Fibroblast of lung (primary cell): ENCODE data around the gene GSTA2. TPM values are rescaled to one million over a fixed set of nuclear protein-coding genes. Genes with fewer than 3 reads are reported as not detected.
A peak's percentile ranks its signal among the peaks of the same experiment; 100 is the strongest.
"Not testable (repeated sequence)": the region's sequence is repeated elsewhere in the genome, so short reads cannot be mapped to it uniquely, and the experiment has no call there.

Source experiments
- DNase-seq, 2 donors: peaks; one replicate each; pipeline versions ENCODE4 v3.0.0 to v3.0.0-alpha.2; 2010; ENCODE audit warnings: low read depth in 2 of 2
- H2AFZ ChIP-seq: 2 replicates; pipeline ENCODE4 v1.5.1; 2012; ENCODE audit warnings: low read length, control low read depth, inconsistent platforms
- H3K27ac ChIP-seq: 2 replicates; pipeline ENCODE4 v1.5.1; 2011; ENCODE audit warnings: low read length, control low read depth; ENCODE audit not compliant: insufficient read depth
- H3K27me3 ChIP-seq: 2 replicates; pipeline ENCODE4 v1.5.1; 2011; ENCODE audit warnings: mild to moderate bottlenecking, low read length; ENCODE audit not compliant: control insufficient read depth, insufficient read depth
- H3K36me3 ChIP-seq: 2 replicates; pipeline ENCODE4 v1.5.1; 2011; ENCODE audit warnings: low read length; ENCODE audit not compliant: control insufficient read depth, insufficient read depth
- H3K4me1 ChIP-seq: 2 replicates; pipeline ENCODE4 v1.5.1; 2011; ENCODE audit warnings: low read length; ENCODE audit not compliant: control insufficient read depth, insufficient read depth; ENCODE audit errors: extremely low read depth
- H3K4me2 ChIP-seq: 2 replicates; pipeline ENCODE4 v1.5.1; 2011; ENCODE audit warnings: low read length, control low read depth; ENCODE audit not compliant: insufficient read depth; ENCODE audit errors: extremely low read depth
- H3K4me3 ChIP-seq, 4 experiments: fragments of 200-600 bp in 1 of 4; sonication (generic) in 1 of 4; replicated peaks in 1 of 4; 2 replicates each; pipeline ENCODE4 v1.5.1; 2011 to 2016; ENCODE audit warnings: low read length in 4 of 4, low read depth in 3 of 4, mild to moderate bottlenecking in 3 of 4, control low read depth in 2 of 4, inconsistent platforms in 1 of 4, mixed read lengths in 1 of 4; ENCODE audit not compliant: insufficient read depth in 1 of 4; ENCODE audit errors: control extremely low read depth in 1 of 4
- H3K79me2 ChIP-seq: 2 replicates; pipeline ENCODE4 v1.5.1; 2012; ENCODE audit warnings: mild to moderate bottlenecking, low read length, inconsistent platforms; ENCODE audit not compliant: control insufficient read depth, insufficient read depth
- H3K9ac ChIP-seq: 2 replicates; pipeline ENCODE4 v1.5.1; 2011; ENCODE audit warnings: mild to moderate bottlenecking, low read length, control low read depth; ENCODE audit not compliant: insufficient read depth
- H3K9me3 ChIP-seq: 2 replicates; pipeline ENCODE4 v1.5.1; 2012; ENCODE audit warnings: low read depth, low read length; ENCODE audit not compliant: control insufficient read depth, insufficient read depth
- H4K20me1 ChIP-seq: 2 replicates; pipeline ENCODE4 v1.5.1; 2011; ENCODE audit warnings: low read length; ENCODE audit not compliant: control insufficient read depth, insufficient read depth; ENCODE audit errors: extremely low read depth
- CTCF ChIP-seq, 2 donors: IDR thresholded peaks in 1 of 2; conservative IDR thresholded peaks in 1 of 2; 1 replicate in 1 of 2; 2 replicates in 1 of 2; pipeline ENCODE4 v1.5.1; 2011 to 2012; ENCODE audit warnings: low read length in 2 of 2, control low read depth in 1 of 2, inconsistent platforms in 1 of 2, low read depth in 1 of 2, mild to moderate bottlenecking in 1 of 2
- EZH2 ChIP-seq: IDR thresholded peaks from 2 replicates; pipeline ENCODE4 v1.5.1; 2012; ENCODE audit warnings: low read length, control low read depth, mild to moderate bottlenecking; ENCODE audit errors: missing control alignments
- polyA plus RNA-seq, 2 donors: library from polyadenylated mRNA; depleted of rRNA in 1 of 2; stranded (reverse) in 1 of 2; unstranded in 1 of 2; fragments of >200 nt; gene quantifications; 2 replicates each; pipeline ENCODE4 v1.2.1, GENCODE V29; 2011 to 2012; ENCODE audit warnings: missing spikeins in 1 of 2
- total RNA-seq: library from RNA; depleted of rRNA; stranded (reverse); fragments of >200 nt; gene quantifications from 2 replicates; pipeline ENCODE4 v1.2.1, GENCODE V29; 2014

Gene GSTA2
- total and polyA plus RNA-seq, 2 donors (not counting 1 experiment from before 2014, with no cell fraction given), result not detected

GRCh38 chr6:52779237-52779636 is 16.0 kb upstream of the GSTA2 start:
- Histone ChIP-seq H3K4me2 (no peak overlapping the region), H3K4me1 (no peaks in the 10 kb centered on the region), H3K4me3 (no peak overlapping the region), H4K20me1 (no peaks in the 10 kb centered on the region), H3K27me3 (no peaks in the 10 kb centered on the region), H3K9me3 (no peaks in the 10 kb centered on the region), H3K9ac (no peak overlapping the region), H3K27ac (no peak overlapping the region), H2AFZ (no peak overlapping the region), H3K36me3 (no peaks in the 10 kb centered on the region), H3K79me2 (no peaks in the 10 kb centered on the region)
- TF ChIP-seq EZH2, result no peak
- no peak for TF ChIP-seq CTCF (conservative IDR thresholded peaks at IDR 0.05 in 1 of 2, IDR thresholded peaks at IDR 0.05 in 1 of 2; ENCODE audit: low read depth in 1 of 2, low read length in 2 of 2)
- DNase-seq, result no peak

GRCh38 chr6:52776711-52777351 is 13.6 kb upstream of the GSTA2 start:
- H3K36me3 ChIP-seq, DNase-seq, H3K4me1 ChIP-seq, H3K9me3 ChIP-seq, H3K27ac ChIP-seq, H3K9ac ChIP-seq, H2AFZ ChIP-seq, H3K27me3 ChIP-seq, H3K4me3 ChIP-seq, H4K20me1 ChIP-seq, H3K4me2 ChIP-seq, H3K79me2 ChIP-seq: not testable (repeated sequence)

GRCh38 chr6:52769399-52769798 is 6.1 kb upstream of the GSTA2 start:
- H2AFZ ChIP-seq, H3K27me3 ChIP-seq, H3K4me2 ChIP-seq, H3K4me1 ChIP-seq, H3K4me3 ChIP-seq, H3K9ac ChIP-seq, H3K36me3 ChIP-seq, H3K79me2 ChIP-seq, H3K9me3 ChIP-seq, H4K20me1 ChIP-seq, H3K27ac ChIP-seq: not testable (repeated sequence)
- DNase-seq, result peak in 1 of 2 donors; percentile 70

GRCh38 chr6:52767658-52768057 is 4.4 kb upstream of the GSTA2 start:
- H3K4me1 ChIP-seq, H3K27ac ChIP-seq, H2AFZ ChIP-seq, H3K27me3 ChIP-seq, H3K36me3 ChIP-seq, H3K79me2 ChIP-seq, H3K9ac ChIP-seq, H3K4me2 ChIP-seq, H3K4me3 ChIP-seq, DNase-seq, H4K20me1 ChIP-seq, H3K9me3 ChIP-seq: not testable (repeated sequence)

GRCh38 chr6:52761673-52762491 is 1.4 kb downstream of the GSTA2 start:
- not testable (repeated sequence) for H4K20me1 ChIP-seq, H3K79me2 ChIP-seq, H3K9me3 ChIP-seq, H3K4me3 ChIP-seq, DNase-seq, H3K27ac ChIP-seq, H3K4me1 ChIP-seq, H3K9ac ChIP-seq, H2AFZ ChIP-seq, H3K36me3 ChIP-seq, H3K4me2 ChIP-seq, H3K27me3 ChIP-seq
